Measurements from ENCODE around the gene PADI2.

The PADI2 gene

GRCh38 chr1:17020502-17020901 is 98.7 kb downstream of the PADI2 start:
- no peaks in the 10 kb centered on the region for H3F3A ChIP-seq (ENCODE audit: insufficient read depth, low read length)
- no peaks in the 10 kb centered on the region for H3K9me3 ChIP-seq (ENCODE audit: low read length)
- H3K79me2 ChIP-seq (ENCODE audit: insufficient read depth, low read length) = no peaks in the 10 kb centered on the region
- H3K27me3 ChIP-seq (ENCODE audit: insufficient read depth, low read length) = no peaks in the 10 kb centered on the region
- H3K4me3 ChIP-seq (ENCODE audit: low read depth, low read length, poor library complexity, severe bottlenecking) = no peak overlapping the region
- H3K4me1 ChIP-seq (ENCODE audit: insufficient read depth, low read length, severe bottlenecking) = no peaks in the 10 kb centered on the region
- H3K27ac ChIP-seq (ENCODE audit: low read depth, low read length, poor library complexity, severe bottlenecking) = no peak overlapping the region
- H3K9me2 ChIP-seq (ENCODE audit: low read depth, low read length) = no peaks in the 10 kb centered on the region
- no peak overlapping the region for H2AFZ ChIP-seq (ENCODE audit: low read length)
- TF ChIP-seq CTCF (IDR thresholded peaks at IDR 0.05; ENCODE audit: low read length) (no peak), EZH2 (IDR thresholded peaks at IDR 0.05; ENCODE audit: borderline replicate concordance, low read length) (no peak)
- no peak overlapping the region for H3K9ac ChIP-seq (ENCODE audit: low read length)
- H3K4me2 ChIP-seq (ENCODE audit: low read length) = no peak overlapping the region
- peaks cover 79% of the 10 kb centered on the region for H3K36me3 ChIP-seq (ENCODE audit: insufficient read depth, low read length)
- H4K20me1 ChIP-seq (ENCODE audit: insufficient read depth, low read length) = no peaks in the 10 kb centered on the region

GRCh38 chr1:17018849-17019248 is 100.4 kb downstream of the PADI2 start:
- H3K4me3 ChIP-seq (ENCODE audit: low read depth, low read length, poor library complexity, severe bottlenecking) = no peak overlapping the region
- H3K27ac ChIP-seq (ENCODE audit: low read depth, low read length, poor library complexity, severe bottlenecking) = no peak overlapping the region

GRCh38 chr1:17017435-17017834 is 101.8 kb downstream of the PADI2 start:
- no peaks in the 10 kb centered on the region; the same call in 1 of the 2 replicates for H3K27me3 ChIP-seq (ENCODE audit: insufficient read depth, low read length)
- no peaks in the 10 kb centered on the region for H3K79me2 ChIP-seq (ENCODE audit: insufficient read depth, low read length)
- H3K27ac ChIP-seq (ENCODE audit: low read depth, low read length, poor library complexity, severe bottlenecking) = no peak overlapping the region
- no peak overlapping the region for H3K4me3 ChIP-seq (ENCODE audit: low read depth, low read length, poor library complexity, severe bottlenecking)
- H2AFZ ChIP-seq (ENCODE audit: low read length) = no peak overlapping the region
- TF ChIP-seq CTCF (IDR thresholded peaks at IDR 0.05; ENCODE audit: low read length) (no peak), EZH2 (IDR thresholded peaks at IDR 0.05; ENCODE audit: borderline replicate concordance, low read length) (no peak)
- no peaks in the 10 kb centered on the region for H3F3A ChIP-seq (ENCODE audit: insufficient read depth, low read length)
- H3K9ac ChIP-seq (ENCODE audit: low read length) = no peak overlapping the region
- H3K4me2 ChIP-seq (ENCODE audit: low read length) = no peak overlapping the region
- H4K20me1 ChIP-seq (ENCODE audit: insufficient read depth, low read length) = no peaks in the 10 kb centered on the region
- H3K9me3 ChIP-seq (ENCODE audit: low read length) = no peaks in the 10 kb centered on the region
- peaks cover 48% of the 10 kb centered on the region for H3K36me3 ChIP-seq (ENCODE audit: insufficient read depth, low read length)
- no peaks in the 10 kb centered on the region for H3K9me2 ChIP-seq (ENCODE audit: low read depth, low read length)
- H3K4me1 ChIP-seq (ENCODE audit: insufficient read depth, low read length, severe bottlenecking) = peaks cover 2% of the 10 kb centered on the region

More at GRCh38 chr1:17018849-17019248, 100.4 kb downstream of the PADI2 start:
- no peak for TF ChIP-seq EZH2 (IDR thresholded peaks at IDR 0.05; ENCODE audit: borderline replicate concordance, low read length)
- no peak for TF ChIP-seq CTCF (IDR thresholded peaks at IDR 0.05; ENCODE audit: low read length)
- Histone ChIP-seq H3K4me1 (ENCODE audit: insufficient read depth, low read length, severe bottlenecking) (no peaks in the 10 kb centered on the region), H3F3A (ENCODE audit: insufficient read depth, low read length) (no peaks in the 10 kb centered on the region), H4K20me1 (ENCODE audit: insufficient read depth, low read length) (no peaks in the 10 kb centered on the region), H3K4me2 (ENCODE audit: low read length) (no peak overlapping the region), H3K9me2 (ENCODE audit: low read depth, low read length) (no peaks in the 10 kb centered on the region), H3K36me3 (ENCODE audit: insufficient read depth, low read length) (peaks cover 62% of the 10 kb centered on the region), H2AFZ (ENCODE audit: low read length) (no peak overlapping the region), H3K27me3 (ENCODE audit: insufficient read depth, low read length) (no peaks in the 10 kb centered on the region), H3K79me2 (ENCODE audit: insufficient read depth, low read length) (no peaks in the 10 kb centered on the region), H3K9me3 (ENCODE audit: low read length) (no peaks in the 10 kb centered on the region), H3K9ac (ENCODE audit: low read length) (no peak overlapping the region)
